Measurements from ENCODE around the gene CDK18. TPM values are rescaled to one million over a fixed set of nuclear protein-coding genes. Genes with fewer than 3 reads are reported as not detected.

The CDK18 gene
- total RNA-seq, 1 donor, result 0.94 TPM

- Histone ChIP-seq H3K4me1 (ENCODE audit: insufficient read depth, low read length) (no peaks in the 10 kb centered on the region), H3K9me3 (ENCODE audit: low read depth, low read length) (no peaks in the 10 kb centered on the region), H3K27me3 (ENCODE audit: insufficient read depth, low read length) (no peaks in the 10 kb centered on the region), H3K4me3 (ENCODE audit: low read length) (no peak overlapping the region)
Measured at GRCh38 chr1:205520709-205521108, 16.2 kb downstream of the CDK18 start.

- Histone ChIP-seq H3K4me3 (ENCODE audit: low read length) (no peak overlapping the region), H3K4me1 (ENCODE audit: insufficient read depth, low read length) (no peaks in the 10 kb centered on the region), H3K9me3 (ENCODE audit: low read depth, low read length) (no peaks in the 10 kb centered on the region), H3K27me3 (ENCODE audit: insufficient read depth, low read length) (no peaks in the 10 kb centered on the region)
Measured at GRCh38 chr1:205521686-205522085, 17.2 kb downstream of the CDK18 start.

GRCh38 chr1:205522692-205523091, 18.2 kb downstream of the CDK18 start:
- Histone ChIP-seq H3K27me3 (ENCODE audit: insufficient read depth, low read length) (no peaks in the 10 kb centered on the region), H3K9me3 (ENCODE audit: low read depth, low read length) (no peaks in the 10 kb centered on the region), H3K4me1 (ENCODE audit: insufficient read depth, low read length) (no peaks in the 10 kb centered on the region), H3K4me3 (ENCODE audit: low read length) (no peak overlapping the region)

DNA sequence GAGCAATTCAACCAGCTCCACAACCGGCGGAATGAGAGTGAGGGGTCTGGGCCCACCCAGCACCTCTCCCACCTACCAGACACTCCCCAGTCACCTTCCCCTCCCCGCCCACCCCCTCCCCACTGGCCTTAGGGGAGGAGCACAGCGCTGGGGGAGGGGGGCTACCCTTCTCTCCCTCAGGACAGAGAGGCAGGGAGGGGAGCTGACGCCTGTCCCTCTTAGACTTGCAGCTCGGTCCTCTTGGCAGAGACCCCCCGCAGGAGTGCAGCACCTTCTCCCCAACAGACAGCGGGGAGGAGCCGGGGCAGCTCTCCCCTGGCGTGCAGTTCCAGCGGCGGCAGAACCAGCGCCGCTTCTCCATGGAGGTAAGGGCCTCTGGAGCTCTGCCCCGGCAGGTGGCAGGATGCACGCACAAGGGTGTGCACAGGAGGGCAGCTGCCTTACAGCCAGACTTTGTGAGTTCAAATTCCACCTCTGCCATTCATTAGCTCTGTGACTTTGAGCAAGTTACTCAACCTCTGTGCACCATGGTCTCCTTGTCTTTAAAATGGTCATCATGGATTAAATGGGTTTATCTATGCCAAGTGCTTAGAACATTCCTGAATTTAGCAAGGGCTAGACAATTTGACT, 18.9 kb downstream of the CDK18 start:
- H3K4me1 ChIP-seq (ENCODE audit: insufficient read depth, low read length), result no peaks in the 10 kb centered on the region
- no peak overlapping the region for H3K4me3 ChIP-seq (ENCODE audit: low read length)
- H3K27me3 ChIP-seq (ENCODE audit: insufficient read depth, low read length), result no peaks in the 10 kb centered on the region
- H3K9me3 ChIP-seq (ENCODE audit: low read depth, low read length), result no peaks in the 10 kb centered on the region

DNA sequence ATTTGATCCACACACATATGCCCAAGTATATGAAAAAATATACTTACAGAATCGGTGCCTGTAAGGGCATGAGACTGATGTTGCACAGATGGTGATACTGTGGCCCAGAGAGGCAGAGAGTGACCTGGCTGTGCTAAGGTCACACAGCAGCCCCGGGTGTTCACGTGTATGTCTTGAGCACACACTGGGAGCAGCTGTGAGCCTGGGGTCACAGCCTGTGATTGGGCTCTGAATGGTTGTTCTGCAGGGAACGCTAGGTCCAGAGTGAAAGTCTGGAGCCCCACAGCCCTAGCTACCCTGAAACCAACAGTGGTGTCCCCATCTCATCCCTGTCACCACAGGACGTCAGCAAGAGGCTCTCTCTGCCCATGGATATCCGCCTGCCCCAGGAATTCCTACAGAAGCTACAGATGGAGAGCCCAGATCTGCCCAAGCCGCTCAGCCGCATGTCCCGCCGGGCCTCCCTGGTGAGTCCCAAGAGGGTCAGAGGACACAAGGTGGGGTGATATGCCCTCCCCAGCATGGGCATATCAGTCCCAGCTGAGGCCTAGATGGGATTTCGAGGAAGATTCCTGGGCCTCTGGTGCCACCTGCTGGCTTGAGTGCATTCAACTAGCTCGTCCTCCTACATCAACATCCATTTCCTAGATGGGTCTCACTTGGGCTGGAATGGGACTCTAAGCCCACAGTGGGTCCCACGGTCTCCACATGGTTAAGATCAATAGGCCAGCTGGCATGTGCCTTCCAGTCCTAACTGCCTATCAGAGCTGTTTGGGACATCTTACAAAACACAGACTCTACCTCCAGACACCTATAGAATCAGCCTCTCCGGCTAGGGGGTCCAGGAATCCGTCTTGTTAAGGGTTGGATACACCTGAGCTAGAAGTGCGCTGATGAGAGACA, 19.7 kb downstream of the CDK18 start:
- Histone ChIP-seq H3K9me3 (ENCODE audit: low read depth, low read length) (no peaks in the 10 kb centered on the region), H3K4me1 (ENCODE audit: insufficient read depth, low read length) (peaks cover 4% of the 10 kb centered on the region), H3K27me3 (ENCODE audit: insufficient read depth, low read length) (no peaks in the 10 kb centered on the region), H3K4me3 (ENCODE audit: low read length) (no peak overlapping the region)

GRCh38 chr1:205524794-205525101, 20.3 kb downstream of the CDK18 start:
- Histone ChIP-seq H3K27me3 (ENCODE audit: insufficient read depth, low read length) (no peaks in the 10 kb centered on the region), H3K4me3 (ENCODE audit: low read length) (no peak overlapping the region), H3K4me1 (ENCODE audit: insufficient read depth, low read length) (peaks cover 6% of the 10 kb centered on the region), H3K9me3 (ENCODE audit: low read depth, low read length) (no peaks in the 10 kb centered on the region)

DNA sequence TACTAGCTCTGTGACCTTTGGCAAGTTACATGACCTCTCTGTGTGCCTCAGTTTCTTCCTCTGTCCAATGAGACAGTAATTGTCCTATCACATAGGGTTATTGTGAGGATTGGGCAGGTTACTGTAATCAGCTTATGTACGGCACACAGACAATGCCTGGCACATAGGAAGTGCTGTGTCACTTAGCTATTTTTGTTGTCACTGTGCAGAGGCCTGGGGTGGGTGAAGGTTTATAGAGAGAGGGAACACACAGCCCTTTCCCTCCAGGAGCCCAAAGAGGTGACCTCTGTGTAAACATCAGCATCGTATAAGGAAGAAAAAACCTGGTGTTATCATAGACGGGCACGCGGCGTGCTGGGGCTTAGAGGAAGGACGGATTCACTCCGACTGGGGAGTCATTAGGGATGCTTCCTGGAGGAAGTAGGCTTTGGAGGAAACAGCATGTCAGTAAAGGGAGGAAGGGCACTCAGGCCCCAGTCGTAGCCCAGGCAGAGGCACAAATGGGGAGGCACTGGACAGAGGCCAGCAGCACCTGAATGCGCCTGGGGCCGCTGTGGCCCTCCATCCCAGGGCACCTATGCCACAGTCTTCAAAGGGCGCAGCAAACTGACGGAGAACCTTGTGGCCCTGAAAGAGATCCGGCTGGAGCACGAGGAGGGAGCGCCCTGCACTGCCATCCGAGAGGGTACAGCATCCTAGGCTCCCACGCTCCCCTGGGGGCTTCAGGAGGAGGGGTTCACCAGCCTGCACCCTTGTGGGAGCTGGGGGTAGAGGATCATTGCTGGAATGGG, 21.2 kb downstream of the CDK18 start:
- peaks cover 6% of the 10 kb centered on the region for H3K4me1 ChIP-seq (ENCODE audit: insufficient read depth, low read length)
- no peaks in the 10 kb centered on the region for H3K27me3 ChIP-seq (ENCODE audit: insufficient read depth, low read length)
- H3K9me3 ChIP-seq (ENCODE audit: low read depth, low read length), result no peaks in the 10 kb centered on the region
- H3K4me3 ChIP-seq (ENCODE audit: low read length), result no peak overlapping the region

DNA sequence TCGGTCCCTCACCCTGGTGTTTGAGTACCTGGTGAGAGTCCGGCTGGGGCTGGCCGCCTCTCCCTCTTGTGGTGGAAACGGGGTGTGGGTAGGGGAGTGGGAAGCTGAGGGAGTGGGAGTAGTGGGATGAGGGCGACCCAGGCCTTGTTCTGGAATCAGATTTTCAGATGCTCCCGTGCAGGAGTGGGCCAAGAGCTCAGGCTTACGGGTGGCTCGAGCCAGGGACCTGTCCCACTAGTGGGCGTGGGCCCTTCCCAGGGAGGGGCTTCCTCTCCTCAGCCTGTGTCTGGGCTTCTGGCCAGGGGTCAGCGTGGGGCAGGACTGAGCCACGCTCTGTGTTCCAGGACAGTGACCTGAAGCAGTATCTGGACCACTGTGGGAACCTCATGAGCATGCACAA, 22.0 kb downstream of the CDK18 start:
- no peaks in the 10 kb centered on the region for H3K27me3 ChIP-seq (ENCODE audit: insufficient read depth, low read length)
- H3K4me3 ChIP-seq (ENCODE audit: low read length), result no peak overlapping the region
- no peaks in the 10 kb centered on the region for H3K9me3 ChIP-seq (ENCODE audit: low read depth, low read length)
- peaks cover 6% of the 10 kb centered on the region for H3K4me1 ChIP-seq (ENCODE audit: insufficient read depth, low read length)

DNA sequence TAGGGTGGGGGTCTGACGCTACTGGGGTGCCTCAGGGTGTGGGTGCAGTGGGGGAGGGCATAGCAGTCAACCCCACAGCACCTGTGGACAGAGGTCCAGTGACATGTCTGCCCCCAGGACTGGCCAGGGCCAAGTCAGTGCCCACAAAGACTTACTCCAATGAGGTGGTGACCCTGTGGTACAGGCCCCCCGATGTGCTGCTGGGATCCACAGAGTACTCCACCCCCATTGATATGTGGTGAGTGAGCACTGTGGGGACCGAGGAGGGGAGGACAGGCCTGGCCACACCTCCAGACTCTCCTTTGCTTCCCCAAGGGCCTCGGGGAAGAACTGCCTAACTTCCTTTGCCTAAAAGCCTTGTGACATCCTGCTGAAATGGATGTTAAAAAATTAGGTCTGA, 23.5 kb downstream of the CDK18 start:
- Histone ChIP-seq H3K4me1 (ENCODE audit: insufficient read depth, low read length) (peaks cover 6% of the 10 kb centered on the region), H3K9me3 (ENCODE audit: low read depth, low read length) (no peaks in the 10 kb centered on the region), H3K4me3 (ENCODE audit: low read length) (no peak overlapping the region), H3K27me3 (ENCODE audit: insufficient read depth, low read length) (no peaks in the 10 kb centered on the region)

- no peaks in the 10 kb centered on the region for H3K9me3 ChIP-seq (ENCODE audit: low read depth, low read length)
- peaks cover 6% of the 10 kb centered on the region for H3K4me1 ChIP-seq (ENCODE audit: insufficient read depth, low read length)
- no peaks in the 10 kb centered on the region for H3K27me3 ChIP-seq (ENCODE audit: insufficient read depth, low read length)
- no peak overlapping the region for H3K4me3 ChIP-seq (ENCODE audit: low read length)
Measured at GRCh38 chr1:205528446-205528886, 24.0 kb downstream of the CDK18 start.

- Histone ChIP-seq H3K4me3 (ENCODE audit: low read length) (no peak overlapping the region), H3K9me3 (ENCODE audit: low read depth, low read length) (no peaks in the 10 kb centered on the region), H3K4me1 (ENCODE audit: insufficient read depth, low read length) (peaks cover 6% of the 10 kb centered on the region), H3K27me3 (ENCODE audit: insufficient read depth, low read length) (no peaks in the 10 kb centered on the region)
Measured at GRCh38 chr1:205528887-205529825, 24.7 kb downstream of the CDK18 start.

- Histone ChIP-seq H3K4me1 (ENCODE audit: insufficient read depth, low read length) (peaks cover 6% of the 10 kb centered on the region), H3K4me3 (ENCODE audit: low read length) (no peak overlapping the region)
Measured at GRCh38 chr1:205530116-205530515, 25.6 kb downstream of the CDK18 start.

DNA sequence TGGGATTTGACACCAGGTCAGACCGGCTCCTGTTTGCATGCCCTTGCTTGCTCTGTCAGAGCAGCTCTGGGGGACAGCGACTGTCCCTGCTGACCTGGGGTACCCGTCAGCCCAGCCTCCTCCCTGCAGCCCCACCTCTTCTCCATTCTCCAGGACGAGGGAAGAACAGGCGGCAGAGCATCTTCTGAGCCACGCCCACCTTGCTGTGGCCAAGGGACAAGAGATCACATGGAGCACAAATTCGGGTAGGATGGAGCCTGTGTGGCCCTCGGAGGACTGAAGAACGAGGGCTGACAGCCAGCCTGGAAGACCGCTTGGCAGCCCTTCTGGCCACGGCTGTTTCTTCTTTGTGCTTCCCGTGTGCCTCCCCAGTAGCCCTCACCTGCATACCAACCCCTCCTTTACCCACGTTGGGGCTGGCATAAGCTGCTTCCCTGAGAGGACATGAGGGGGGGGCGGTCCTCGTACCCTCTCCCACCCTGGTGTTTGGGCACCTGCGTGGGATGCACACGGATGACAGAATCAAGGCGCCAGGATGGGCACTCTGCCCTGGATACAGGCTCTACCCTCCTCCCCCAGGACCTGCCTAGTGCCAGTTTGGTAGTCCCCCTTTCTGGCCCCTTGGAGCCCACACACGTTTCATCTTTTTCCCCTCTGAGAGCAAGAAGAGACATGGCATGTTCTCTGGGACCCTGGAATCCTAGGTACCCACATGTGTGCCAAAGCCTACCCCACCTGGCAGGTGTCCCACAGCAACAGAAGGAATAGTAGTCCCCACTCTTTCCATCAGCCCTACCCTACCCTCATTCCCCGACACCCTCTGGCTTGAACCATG, 26.9 kb downstream of the CDK18 start:
- H3K4me3 ChIP-seq (ENCODE audit: low read length), result no peak overlapping the region
- no peaks in the 10 kb centered on the region for H3K27me3 ChIP-seq (ENCODE audit: insufficient read depth, low read length)
- H3K9me3 ChIP-seq (ENCODE audit: low read depth, low read length), result no peaks in the 10 kb centered on the region
- H3K4me1 ChIP-seq (ENCODE audit: insufficient read depth, low read length), result peaks cover 10% of the 10 kb centered on the region

More at GRCh38 chr1:205530116-205530515, 25.6 kb downstream of the CDK18 start:
- Histone ChIP-seq H3K27me3 (ENCODE audit: insufficient read depth, low read length) (no peaks in the 10 kb centered on the region), H3K9me3 (ENCODE audit: low read depth, low read length) (no peaks in the 10 kb centered on the region)

All from mononuclear cell (primary cell).